ENCODE data around the gene RUFY4.

Gene RUFY4

GRCh38 chr2:218063896-218064295 lies 5.2 kb upstream of the RUFY4 start:
- no peak for DNase-seq

- DNase-seq, result no peak
Measured at GRCh38 chr2:218065239-218066006, 3.6 kb upstream of the RUFY4 start.

GRCh38 chr2:218066926-218067515 lies 2.0 kb upstream of the RUFY4 start:
- DNase-seq, result no peak

GRCh38 chr2:218067523-218067922 lies 1.5 kb upstream of the RUFY4 start:
- DNase-seq, result no peak

GRCh38 chr2:218069606-218070300 lies 700 bp downstream of the RUFY4 start:
- no peak for DNase-seq

GRCh38 chr2:218070587-218070986 lies 1.5 kb downstream of the RUFY4 start:
- no peak for DNase-seq

- no peak for DNase-seq
Measured at GRCh38 chr2:218071218-218071937, 2.3 kb downstream of the RUFY4 start.

GRCh38 chr2:218072002-218072401 lies 2.9 kb downstream of the RUFY4 start:
- no peak for DNase-seq

GRCh38 chr2:218072478-218073024 lies 3.5 kb downstream of the RUFY4 start:
- no peak for DNase-seq

- DNase-seq, result no peak
Measured at GRCh38 chr2:218073185-218073584, 4.1 kb downstream of the RUFY4 start.

GRCh38 chr2:218074031-218074430 lies 5.0 kb downstream of the RUFY4 start:
- no peak for DNase-seq

- no peak for DNase-seq
Measured at GRCh38 chr2:218075975-218076811, 7.1 kb downstream of the RUFY4 start.

- DNase-seq, result no peak
Measured at GRCh38 chr2:218077464-218078216, 8.6 kb downstream of the RUFY4 start.

GRCh38 chr2:218079943-218080913 lies 11.2 kb downstream of the RUFY4 start:
- no peak for DNase-seq

- DNase-seq, result no peak
Measured at GRCh38 chr2:218081063-218081462, 12.0 kb downstream of the RUFY4 start.

- DNase-seq, result no peak
Measured at GRCh38 chr2:218081695-218082094, 12.6 kb downstream of the RUFY4 start.

- no peak for DNase-seq
Measured at GRCh38 chr2:218082586-218083351, 13.7 kb downstream of the RUFY4 start.

GRCh38 chr2:218083352-218083676 lies 14.3 kb downstream of the RUFY4 start:
- no peak for DNase-seq

GRCh38 chr2:218086478-218086877 lies 17.4 kb downstream of the RUFY4 start:
- no peak for DNase-seq

- no peak for DNase-seq
Measured at GRCh38 chr2:218089259-218089658, 20.2 kb downstream of the RUFY4 start.

Data from NCI-H1417 treated with DMSO at 0.1 percent for 48 hours (cell line).